Measurements from ENCODE around the gene STUB1. TPM values are rescaled to one million over a fixed set of nuclear protein-coding genes. Genes with fewer than 3 reads are reported as not detected.

Gene STUB1
- polyA plus RNA-seq, 10 donors: 73.3 to 119 (median 98.5) TPM

GRCh38 chr16:692356-693108 lies 12.3 kb downstream of the STUB1 start:
- no peak for DNase-seq

- no peak for DNase-seq
Measured at GRCh38 chr16:693364-693763, 13.2 kb downstream of the STUB1 start.

- no peak for DNase-seq
Measured at GRCh38 chr16:693766-694165, 13.6 kb downstream of the STUB1 start.

GRCh38 chr16:694187-694862 lies 14.1 kb downstream of the STUB1 start:
- no peak for DNase-seq

- DNase-seq: no peak
Measured at GRCh38 chr16:694863-695354, 14.7 kb downstream of the STUB1 start.

GRCh38 chr16:695355-696089 lies 15.3 kb downstream of the STUB1 start:
- no peak for DNase-seq

- no peak for DNase-seq
Measured at GRCh38 chr16:698911-699671, 18.9 kb downstream of the STUB1 start.

- peak in 2 of 3 donors; percentile 64 to 76 for DNase-seq
Measured at GRCh38 chr16:700684-701584, 20.7 kb downstream of the STUB1 start.

GRCh38 chr16:702341-702740 lies 22.1 kb downstream of the STUB1 start:
- DNase-seq: no peak

GRCh38 chr16:703406-703805 lies 23.2 kb downstream of the STUB1 start:
- no peak for DNase-seq

GRCh38 chr16:704047-704446 lies 23.8 kb downstream of the STUB1 start:
- no peak for DNase-seq

- no peak for DNase-seq
Measured at GRCh38 chr16:704552-705380, 24.6 kb downstream of the STUB1 start.

GRCh38 chr16:705431-706188 lies 25.4 kb downstream of the STUB1 start, which contains the start of gene FBXL16:
Gene FBXL16, minus strand, starts transcription at chr16:705801. Its CDS starts 8,396 bp downstream, at chr16:697405.
- DNase-seq: no peak

- no peak for DNase-seq
Measured at GRCh38 chr16:706189-707061, 26.2 kb downstream of the STUB1 start.

- no peak for DNase-seq
Measured at GRCh38 chr16:707062-707538, 26.9 kb downstream of the STUB1 start.

- no peak for DNase-seq
Measured at GRCh38 chr16:708019-708418, 27.8 kb downstream of the STUB1 start.

- DNase-seq: no peak
Measured at GRCh38 chr16:708959-709358, 28.7 kb downstream of the STUB1 start.

Data from muscle of back (tissue), 11 donors.